Measurements from ENCODE around the gene CFAP77. TPM values are rescaled to one million over a fixed set of nuclear protein-coding genes. Genes with fewer than 3 reads are reported as not detected.

The CFAP77 gene
- total and polyA plus RNA-seq, 4 donors, result 0.38 TPM; not detected in 3

DNA sequence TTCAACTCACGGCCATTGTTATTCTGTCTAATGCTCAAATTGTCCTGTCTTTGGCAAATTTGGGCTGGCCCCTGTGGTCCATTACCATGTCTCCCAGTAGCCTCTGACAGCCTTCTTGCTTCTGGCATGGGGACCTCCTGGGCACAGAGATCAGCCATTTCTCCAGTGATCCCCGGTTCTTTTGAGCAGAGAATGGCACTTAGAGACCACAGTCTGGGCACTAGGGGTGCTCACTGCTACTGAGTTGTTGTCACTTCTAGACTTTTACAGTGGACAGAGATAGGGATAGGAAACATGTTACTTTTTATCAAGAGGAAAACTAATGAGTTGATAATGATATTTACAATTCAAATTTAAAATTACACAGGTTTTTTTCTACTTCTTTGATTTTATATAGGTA, 124.8 kb downstream of the CFAP77 start:
- intact Hi-C loops (cut with DNase I), result no loop called here
- 87 to 90% methylated on average over 2 of the region's 2 CpGs for WGBS, 2 donors

DNA sequence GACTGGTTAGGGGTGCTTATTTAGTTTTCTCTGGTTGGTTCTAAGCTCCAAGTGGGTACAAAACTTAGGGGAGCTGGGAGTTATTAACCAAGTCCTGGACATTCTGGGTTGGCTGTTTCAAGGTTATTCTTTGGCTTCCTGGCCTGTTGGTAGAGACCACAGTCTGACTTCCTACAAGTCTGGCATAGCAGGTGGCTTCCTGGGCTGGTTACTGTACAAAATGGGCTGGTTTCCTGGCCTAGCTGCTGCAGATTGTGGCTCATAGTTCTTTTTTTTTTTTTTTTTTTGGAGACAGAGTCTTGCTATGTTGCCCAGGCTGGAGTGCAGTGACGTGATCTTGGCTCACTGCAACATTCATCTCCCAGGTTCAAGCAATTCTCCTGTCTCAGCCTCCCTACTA, 126.1 kb downstream of the CFAP77 start:
- Histone ChIP-seq H3K36me3 (ENCODE audit: control insufficient read depth in 1 of 2, insufficient read depth in 2 of 2, low read length in 1 of 2) (no peaks in the 10 kb centered on the region), H3K4me3 (ENCODE audit: low read length in 2 of 2) (no peak overlapping the region), H3K27ac (ENCODE audit: low read depth in 1 of 2, low read length in 2 of 2) (no peak overlapping the region), H3K27me3 (ENCODE audit: control insufficient read depth in 1 of 2, insufficient read depth in 2 of 2, low read length in 1 of 2) (no peaks in the 10 kb centered on the region), H3K4me1 (ENCODE audit: control insufficient read depth in 1 of 2, insufficient read depth in 2 of 2, low read length in 2 of 2) (no peaks in the 10 kb centered on the region), H3K9me3 (ENCODE audit: control insufficient read depth, low read length) (peaks cover 4% of the 10 kb centered on the region)
- ATAC-seq (ENCODE audit: low FRiP score) (no peak), DNase-seq (no peak)
- intact Hi-C loops (cut with DNase I), result no loop called here
- WGBS, 2 donors, result 79 to 89% methylated on average over 1 of the region's 1 CpG

More for the DNA sequence above, 124.8 kb downstream of the CFAP77 start:
- Histone ChIP-seq H3K4me3 (ENCODE audit: low read length in 2 of 2) (no peak overlapping the region), H3K9me3 (ENCODE audit: control insufficient read depth, low read length) (peaks cover 4% of the 10 kb centered on the region), H3K27ac (ENCODE audit: low read depth in 1 of 2, low read length in 2 of 2) (no peak overlapping the region), H3K27me3 (ENCODE audit: control insufficient read depth in 1 of 2, insufficient read depth in 2 of 2, low read length in 1 of 2) (no peaks in the 10 kb centered on the region), H3K4me1 (ENCODE audit: control insufficient read depth in 1 of 2, insufficient read depth in 2 of 2, low read length in 2 of 2) (no peaks in the 10 kb centered on the region), H3K36me3 (ENCODE audit: control insufficient read depth in 1 of 2, insufficient read depth in 2 of 2, low read length in 1 of 2) (no peaks in the 10 kb centered on the region)
- no peak for ATAC-seq (ENCODE audit: low FRiP score)
- DNase-seq, result no peak

DNA sequence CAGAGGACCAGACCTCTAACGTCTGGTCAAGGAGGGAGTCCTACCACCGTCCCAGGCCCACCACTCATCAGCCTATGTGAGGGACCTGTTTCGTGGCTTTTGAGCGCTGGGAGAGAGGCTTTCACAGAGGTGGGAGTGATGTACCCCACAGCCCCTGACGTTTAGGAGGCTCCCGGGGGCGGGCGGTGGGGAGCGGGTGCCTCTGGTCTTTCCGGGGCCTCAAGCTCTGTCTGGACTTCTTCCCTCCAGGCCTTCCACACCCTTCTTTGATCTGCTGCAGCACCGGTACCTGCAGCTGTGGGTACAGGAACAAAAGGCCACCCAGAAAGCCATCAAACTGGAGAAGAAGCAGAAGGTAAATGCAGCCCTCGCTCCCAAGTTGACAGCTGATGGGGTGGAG, 127.3 kb downstream of the CFAP77 start:
- no peak for ATAC-seq (ENCODE audit: low FRiP score)
- 83 to 85% methylated on average over 12 of the region's 12 CpGs for WGBS, 2 donors
- no peaks in the 10 kb centered on the region for H3K27me3 ChIP-seq (ENCODE audit: control insufficient read depth in 1 of 2, insufficient read depth in 2 of 2, low read length in 1 of 2)

DNA sequence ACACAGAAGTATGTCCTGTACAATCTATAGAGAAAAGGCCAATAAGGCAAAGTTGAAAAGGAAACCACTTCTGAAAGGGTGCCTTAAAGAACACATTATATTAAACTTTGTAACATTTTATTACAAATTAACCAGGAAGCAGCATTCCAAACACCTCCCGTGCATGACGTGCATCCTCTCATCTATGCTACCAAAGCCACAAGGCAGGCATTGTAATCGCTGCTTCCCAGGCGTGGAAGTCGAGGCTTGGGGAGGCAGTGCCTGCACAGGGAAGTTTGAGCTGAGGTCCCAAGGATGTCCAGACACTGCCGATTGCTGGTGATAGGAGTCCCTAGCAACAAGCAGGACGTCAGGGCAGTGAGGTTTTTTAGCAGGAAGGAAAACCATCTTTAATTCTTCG, 128.1 kb downstream of the CFAP77 start:
- Histone ChIP-seq H3K36me3 (ENCODE audit: control insufficient read depth in 1 of 2, insufficient read depth in 2 of 2, low read length in 1 of 2) (no peaks in the 10 kb centered on the region), H3K4me3 (ENCODE audit: low read length in 2 of 2) (no peak overlapping the region), H3K27ac (ENCODE audit: low read depth in 1 of 2, low read length in 2 of 2) (no peak overlapping the region), H3K27me3 (ENCODE audit: control insufficient read depth in 1 of 2, insufficient read depth in 2 of 2, low read length in 1 of 2) (no peaks in the 10 kb centered on the region), H3K9me3 (ENCODE audit: control insufficient read depth, low read length) (peaks cover 2% of the 10 kb centered on the region), H3K4me1 (ENCODE audit: control insufficient read depth in 1 of 2, insufficient read depth in 2 of 2, low read length in 2 of 2) (no peaks in the 10 kb centered on the region)
- DNase-seq, result no peak
- ATAC-seq (ENCODE audit: low FRiP score), result no peak
- intact Hi-C loops (cut with DNase I), result no loop called here
- 69 to 70% methylated on average over 8 of the region's 8 CpGs for WGBS, 2 donors

More for the DNA sequence above, 127.3 kb downstream of the CFAP77 start:
- no peaks in the 10 kb centered on the region for H3K36me3 ChIP-seq (ENCODE audit: control insufficient read depth in 1 of 2, insufficient read depth in 2 of 2, low read length in 1 of 2)
- intact Hi-C loops (cut with DNase I), result no loop called here
- H3K4me1 ChIP-seq (ENCODE audit: control insufficient read depth in 1 of 2, insufficient read depth in 2 of 2, low read length in 2 of 2), result no peaks in the 10 kb centered on the region
- peak in 1 of 2 donors; percentile 64 for DNase-seq
- no peak overlapping the region for H3K27ac ChIP-seq (ENCODE audit: low read depth in 1 of 2, low read length in 2 of 2)
- H3K4me3 ChIP-seq (ENCODE audit: low read length in 2 of 2), result no peak overlapping the region
- H3K9me3 ChIP-seq (ENCODE audit: control insufficient read depth, low read length), result peaks cover 4% of the 10 kb centered on the region

DNA sequence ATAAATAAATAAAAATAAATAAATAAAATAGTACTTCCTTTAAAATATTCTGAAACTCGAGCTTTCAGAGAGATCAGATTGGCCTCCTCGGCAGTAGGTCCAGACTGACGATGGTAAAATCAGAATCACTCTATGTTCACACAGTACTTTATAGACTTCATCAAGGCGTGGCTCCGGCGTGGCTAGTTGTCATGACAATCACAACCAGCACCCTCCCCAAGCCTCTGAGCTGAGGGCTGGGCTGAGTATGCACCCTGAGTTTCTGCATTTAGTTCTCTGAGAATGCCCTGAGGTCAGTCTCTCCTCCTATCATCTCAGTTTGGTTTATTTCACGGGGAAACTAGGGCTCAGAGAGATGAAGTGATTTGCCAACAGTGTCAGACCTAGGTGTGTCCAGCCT, 129.1 kb downstream of the CFAP77 start:
- Histone ChIP-seq H3K27ac (ENCODE audit: low read depth in 1 of 2, low read length in 2 of 2) (no peak overlapping the region), H3K9me3 (ENCODE audit: control insufficient read depth, low read length) (peaks cover 1% of the 10 kb centered on the region), H3K27me3 (ENCODE audit: control insufficient read depth in 1 of 2, insufficient read depth in 2 of 2, low read length in 1 of 2) (no peaks in the 10 kb centered on the region), H3K36me3 (ENCODE audit: control insufficient read depth in 1 of 2, insufficient read depth in 2 of 2, low read length in 1 of 2) (no peaks in the 10 kb centered on the region), H3K4me1 (ENCODE audit: control insufficient read depth in 1 of 2, insufficient read depth in 2 of 2, low read length in 2 of 2) (no peaks in the 10 kb centered on the region), H3K4me3 (ENCODE audit: low read length in 2 of 2) (no peak overlapping the region)
- DNase-seq (peak in 1 of 2 donors; percentile 35), ATAC-seq (ENCODE audit: low FRiP score) (no peak)
- WGBS, 2 donors, result 79 to 82% methylated on average over 7 of the region's 7 CpGs
- intact Hi-C loops (cut with DNase I), result no loop called here

DNA sequence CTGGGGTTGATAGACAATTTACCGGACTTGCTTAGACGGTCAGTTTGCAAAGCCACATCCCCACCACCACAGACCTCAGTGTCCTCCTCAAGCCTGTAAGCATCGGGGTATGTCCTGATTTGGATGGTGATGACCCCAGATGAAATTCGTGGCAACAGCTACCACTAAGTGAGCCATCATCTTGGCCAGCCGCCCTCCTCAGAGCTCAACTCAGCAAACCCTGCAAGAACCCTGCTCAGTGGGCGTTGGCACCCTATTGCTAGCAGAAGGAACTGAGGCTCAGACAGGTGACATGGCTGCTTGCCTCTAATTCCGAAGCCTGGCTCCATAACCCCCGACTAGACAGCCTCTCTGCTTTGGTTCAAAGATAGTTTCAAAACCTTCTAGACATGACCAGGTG, 131.0 kb downstream of the CFAP77 start:
- intact Hi-C loops (cut with DNase I), result no loop called here
- H3K4me3 ChIP-seq (ENCODE audit: low read length in 2 of 2), result no peak overlapping the region
- no peaks in the 10 kb centered on the region for H3K36me3 ChIP-seq (ENCODE audit: control insufficient read depth in 1 of 2, insufficient read depth in 2 of 2, low read length in 1 of 2)
- H3K27me3 ChIP-seq (ENCODE audit: control insufficient read depth in 1 of 2, insufficient read depth in 2 of 2, low read length in 1 of 2), result no peaks in the 10 kb centered on the region
- H3K4me1 ChIP-seq (ENCODE audit: control insufficient read depth in 1 of 2, insufficient read depth in 2 of 2, low read length in 2 of 2), result no peaks in the 10 kb centered on the region
- WGBS, 2 donors, result 85 to 89% methylated on average over 8 of the region's 8 CpGs
- peaks cover 1% of the 10 kb centered on the region for H3K9me3 ChIP-seq (ENCODE audit: control insufficient read depth, low read length)
- no peak overlapping the region for H3K27ac ChIP-seq (ENCODE audit: low read depth in 1 of 2, low read length in 2 of 2)
- no peak for ATAC-seq (ENCODE audit: low FRiP score)
- DNase-seq, result peak; percentile 26 to 49

DNA sequence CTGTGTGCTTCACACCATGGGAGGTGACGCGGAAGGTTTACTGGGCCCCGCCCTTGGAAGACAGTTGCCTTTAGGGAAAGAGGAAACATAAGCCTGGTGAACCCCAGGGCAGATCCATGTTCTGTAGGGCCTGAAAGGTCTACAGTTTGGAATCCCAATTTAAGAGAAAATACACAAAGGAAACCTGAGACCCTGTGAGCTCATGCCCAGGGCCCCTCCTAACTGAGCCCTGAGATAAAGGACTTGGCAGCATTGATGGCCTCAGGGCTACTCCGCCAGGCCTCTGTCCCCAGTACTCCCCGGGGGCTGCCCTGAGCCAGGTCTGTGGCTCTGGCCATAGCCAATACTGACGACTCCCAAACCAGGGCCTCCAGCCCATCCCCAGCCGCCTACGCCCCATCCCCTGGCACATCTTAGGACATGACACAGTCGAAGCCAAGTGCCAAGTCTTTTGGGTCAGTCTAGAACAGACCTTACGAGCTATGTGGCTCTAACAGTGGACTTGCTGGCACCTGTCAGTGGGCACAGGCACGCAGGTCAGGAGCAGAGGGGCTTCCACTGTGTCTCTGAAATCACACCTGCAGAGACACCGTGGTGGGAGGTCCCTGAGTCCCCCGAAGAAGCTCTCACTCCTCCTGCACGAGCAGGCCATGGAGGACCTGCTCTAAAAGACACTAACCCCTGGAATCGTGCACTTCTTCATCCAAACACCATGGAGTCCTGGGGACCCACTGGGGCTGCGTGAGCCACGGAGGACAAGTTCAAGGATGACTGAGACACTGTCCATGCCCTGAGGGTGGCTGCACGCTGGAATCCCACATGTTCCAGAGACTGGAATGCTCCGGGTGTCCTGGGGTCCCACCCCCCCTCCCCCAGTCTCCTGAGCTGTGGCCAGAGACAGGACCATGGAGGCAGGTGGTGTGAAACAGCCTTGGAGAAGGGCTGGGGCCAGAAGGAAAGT, 132.1 kb downstream of the CFAP77 start:
- WGBS, 2 donors, result 75 to 81% methylated on average over 19 of the region's 19 CpGs
- intact Hi-C loops (cut with DNase I), result no loop called here
- Histone ChIP-seq H3K36me3 (ENCODE audit: control insufficient read depth in 1 of 2, insufficient read depth in 2 of 2, low read length in 1 of 2) (no peaks in the 10 kb centered on the region), H3K27ac (ENCODE audit: low read depth in 1 of 2, low read length in 2 of 2) (no peak overlapping the region), H3K4me3 (ENCODE audit: low read length in 2 of 2) (no peak overlapping the region), H3K27me3 (ENCODE audit: control insufficient read depth in 1 of 2, insufficient read depth in 2 of 2, low read length in 1 of 2) (no peaks in the 10 kb centered on the region), H3K4me1 (ENCODE audit: control insufficient read depth in 1 of 2, insufficient read depth in 2 of 2, low read length in 2 of 2) (no peaks in the 10 kb centered on the region), H3K9me3 (ENCODE audit: control insufficient read depth, low read length) (peaks cover 1% of the 10 kb centered on the region)
- DNase-seq (peak; percentile 17 to 57), ATAC-seq (ENCODE audit: low FRiP score) (no peak)

DNA sequence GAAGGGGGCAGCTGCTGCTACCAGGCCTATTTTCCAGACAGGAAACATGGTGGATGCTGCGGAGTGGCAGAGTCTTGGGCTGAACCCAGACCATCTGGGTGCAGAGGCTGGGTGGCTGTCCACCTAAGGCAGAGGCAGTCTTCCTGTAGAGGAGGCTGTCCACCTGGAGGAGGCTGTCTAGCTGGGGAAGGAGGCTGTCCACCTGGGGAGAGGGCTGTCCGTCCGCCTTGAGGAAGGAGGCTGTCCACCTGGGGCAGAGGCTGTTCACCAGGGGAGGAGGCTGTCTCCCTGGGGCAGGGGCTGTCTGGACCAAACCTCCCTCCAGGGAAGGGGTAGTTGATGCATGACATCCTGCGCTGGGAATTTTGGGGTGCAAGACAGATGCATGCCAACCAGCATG, 133.2 kb downstream of the CFAP77 start:
- Histone ChIP-seq H3K27me3 (ENCODE audit: control insufficient read depth in 1 of 2, insufficient read depth in 2 of 2, low read length in 1 of 2) (peaks cover 0 to 2% of the 10 kb centered on the region in 2 donors), H3K4me1 (ENCODE audit: control insufficient read depth in 1 of 2, insufficient read depth in 2 of 2, low read length in 2 of 2) (no peaks in the 10 kb centered on the region), H3K9me3 (ENCODE audit: control insufficient read depth, low read length) (no peaks in the 10 kb centered on the region), H3K27ac (ENCODE audit: low read depth in 1 of 2, low read length in 2 of 2) (no peak overlapping the region), H3K4me3 (ENCODE audit: low read length in 2 of 2) (no peak overlapping the region), H3K36me3 (ENCODE audit: control insufficient read depth in 1 of 2, insufficient read depth in 2 of 2, low read length in 1 of 2) (no peaks in the 10 kb centered on the region)
- DNase-seq, result peak; percentile 14 to 61
- no peak for ATAC-seq (ENCODE audit: low FRiP score)
- 94 to 95% methylated on average over 4 of the region's 4 CpGs for WGBS, 2 donors
- intact Hi-C loops (cut with DNase I), result no loop called here

DNA sequence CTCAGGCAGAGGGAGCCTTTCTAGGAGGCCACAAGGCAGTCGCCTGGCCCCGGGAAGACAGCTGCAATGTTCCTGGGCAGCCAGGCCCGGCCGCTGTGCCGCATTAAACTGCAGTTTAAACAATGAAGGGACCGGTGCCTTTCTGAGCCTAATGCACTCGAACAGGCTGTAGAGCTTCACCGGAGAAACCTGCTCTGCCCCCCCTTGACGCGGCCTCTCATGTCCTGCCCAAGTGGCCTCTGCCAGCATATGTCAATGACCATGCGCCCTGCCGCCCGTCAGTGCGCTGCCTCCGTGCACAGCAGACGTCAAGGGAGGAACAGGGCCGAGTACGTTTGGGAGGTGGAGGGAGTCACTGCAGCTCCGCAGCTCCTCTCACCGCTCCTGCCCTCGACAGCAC, 133.9 kb downstream of the CFAP77 start:
- no peaks in the 10 kb centered on the region for H3K4me1 ChIP-seq (ENCODE audit: control insufficient read depth in 1 of 2, insufficient read depth in 2 of 2, low read length in 2 of 2)
- intact Hi-C loops (cut with DNase I), result no loop called here
- peaks cover 0 to 2% of the 10 kb centered on the region in 2 donors for H3K27me3 ChIP-seq (ENCODE audit: control insufficient read depth in 1 of 2, insufficient read depth in 2 of 2, low read length in 1 of 2)
- no peak overlapping the region for H3K4me3 ChIP-seq (ENCODE audit: low read length in 2 of 2)
- H3K36me3 ChIP-seq (ENCODE audit: control insufficient read depth in 1 of 2, insufficient read depth in 2 of 2, low read length in 1 of 2), result no peaks in the 10 kb centered on the region
- no peaks in the 10 kb centered on the region for H3K9me3 ChIP-seq (ENCODE audit: control insufficient read depth, low read length)
- H3K27ac ChIP-seq (ENCODE audit: low read depth in 1 of 2, low read length in 2 of 2), result no peak overlapping the region
- DNase-seq (peak in 1 of 2 donors; percentile 54), ATAC-seq (ENCODE audit: low FRiP score) (no peak)
- WGBS, 2 donors, result 40 to 41% methylated on average over 20 to 21 of the region's 21 CpGs
